ENCODE measurements around the gene EEFSEC.

- TF ChIP-seq CTCF (IDR thresholded peaks at IDR 0.05) (no peak), POLR2A (IDR thresholded peaks at IDR 0.05) (no peak)
Observed at GRCh38 chr3:128243602-128244504, 90.6 kb downstream of the EEFSEC start.

All from esophagus squamous epithelium (tissue), 4 donors.